GM12873 (cell line): ENCODE results near the gene PCSK6.

ENCODE experiments used
- CTCF ChIP-seq: IDR thresholded peaks from 2 replicates; pipeline ENCODE4 v1.5.1; 2012; ENCODE audit warnings: low read depth, mild to moderate bottlenecking, moderate library complexity, low read length, control low read depth; ENCODE audit not compliant: insufficient read depth; ENCODE audit errors: missing control alignments

The PCSK6 gene

GRCh38 chr15:101438482-101439284 is 50.8 kb downstream of the PCSK6 start:
- TF ChIP-seq CTCF: no peak

GRCh38 chr15:101437618-101438481 is 51.7 kb downstream of the PCSK6 start:
- no peak for TF ChIP-seq CTCF

- no peak for TF ChIP-seq CTCF
Measured at GRCh38 chr15:101437209-101437608, 52.3 kb downstream of the PCSK6 start.

- TF ChIP-seq CTCF: no peak
Measured at GRCh38 chr15:101436526-101436925, 53.0 kb downstream of the PCSK6 start.

- no peak for TF ChIP-seq CTCF
Measured at GRCh38 chr15:101435761-101436160, 53.7 kb downstream of the PCSK6 start.

DNA sequence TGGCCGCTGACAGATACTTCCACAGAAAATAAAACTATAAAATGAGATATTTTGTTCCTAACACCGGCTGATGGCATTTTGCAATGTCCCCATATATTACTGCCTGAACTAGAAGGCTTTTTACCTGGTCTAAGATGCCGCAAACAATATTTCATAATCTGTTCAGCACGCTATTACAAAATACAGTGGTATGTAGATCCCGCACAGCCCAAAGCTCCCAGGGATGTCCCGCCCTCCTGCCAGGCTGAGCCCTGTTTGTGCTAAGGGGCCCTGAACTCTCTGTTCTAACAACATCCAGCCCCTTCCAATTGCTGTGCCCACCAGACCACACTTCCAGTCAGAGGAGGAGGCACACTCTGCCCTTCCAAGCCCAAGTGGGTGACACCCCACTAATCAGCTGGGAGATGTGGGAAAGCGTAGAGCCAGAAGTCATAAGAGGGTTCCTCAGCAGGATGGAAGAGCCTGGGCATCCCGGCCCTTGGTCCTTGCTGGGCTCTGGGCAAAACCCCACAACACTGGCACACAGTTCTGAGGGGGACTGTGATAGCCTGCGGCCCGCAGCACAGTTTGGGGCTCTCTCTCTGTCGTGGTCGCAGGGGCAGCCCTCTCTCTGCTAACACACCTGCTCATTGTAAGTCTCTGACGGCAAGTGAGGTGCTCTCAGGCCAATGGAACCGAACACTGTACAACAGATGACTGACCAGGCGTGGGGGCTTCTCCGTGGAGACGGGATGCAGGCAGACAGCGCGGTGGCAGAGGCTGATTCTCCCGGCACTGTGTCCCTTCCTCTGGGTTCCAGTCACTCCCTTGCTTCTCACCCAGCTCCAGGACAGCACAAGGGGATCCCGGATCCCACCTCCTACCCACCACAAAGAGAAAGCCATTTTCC is 55.2 kb downstream of the PCSK6 start:
- no peak for TF ChIP-seq CTCF
